NCI-H82 (cell line): ENCODE data around the gene TMEM238L.
"Not testable (repeated sequence)": the region's sequence is repeated elsewhere in the genome, so short reads cannot be mapped to it uniquely, and the experiment has no call there.

Experiments used
- DNase-seq: peaks from one replicate; lab custom pipeline; 2025; lab: John Stamatoyannopoulos, UW

Gene TMEM238L, protein sequence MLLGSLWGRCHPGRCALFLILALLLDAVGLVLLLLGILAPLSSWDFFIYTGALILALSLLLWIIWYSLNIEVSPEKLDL

DNA sequence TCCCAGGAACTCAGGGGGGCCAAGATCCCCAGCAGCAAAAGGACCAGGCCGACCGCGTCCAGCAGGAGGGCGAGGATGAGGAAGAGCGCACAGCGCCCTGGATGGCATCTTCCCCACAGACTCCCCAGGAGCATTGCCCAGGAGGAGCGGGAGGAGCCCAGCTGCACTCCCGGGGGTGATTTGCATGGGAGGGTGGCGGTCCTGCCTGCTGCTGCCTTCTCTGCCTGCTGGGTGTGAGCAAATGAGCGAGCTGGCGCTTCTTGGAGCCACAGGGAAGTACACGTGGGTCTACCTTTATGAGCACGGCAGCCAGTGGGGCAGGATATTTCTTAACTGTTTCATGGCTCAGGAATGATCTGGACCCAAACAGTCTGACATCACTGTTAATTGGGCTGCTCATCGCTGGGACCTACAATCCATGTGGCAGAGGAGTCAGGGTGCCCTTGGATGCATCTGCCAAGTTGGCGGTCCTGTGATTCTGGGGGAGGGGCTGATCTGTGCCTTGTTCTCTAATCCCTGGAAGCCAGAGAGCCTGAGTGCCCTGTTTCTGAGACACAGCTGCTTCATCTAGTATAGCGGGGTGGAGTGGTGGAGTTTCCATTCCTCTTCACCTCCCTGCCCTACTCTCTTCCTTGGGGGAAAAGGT, at the start of gene TMEM238L:
TSS of gene TMEM238L (minus strand) at position 270 of the 646 bp plus-strand sequence. CDS start at position 134, 136 bp downstream.
- DNase-seq: peak; percentile 91

DNA sequence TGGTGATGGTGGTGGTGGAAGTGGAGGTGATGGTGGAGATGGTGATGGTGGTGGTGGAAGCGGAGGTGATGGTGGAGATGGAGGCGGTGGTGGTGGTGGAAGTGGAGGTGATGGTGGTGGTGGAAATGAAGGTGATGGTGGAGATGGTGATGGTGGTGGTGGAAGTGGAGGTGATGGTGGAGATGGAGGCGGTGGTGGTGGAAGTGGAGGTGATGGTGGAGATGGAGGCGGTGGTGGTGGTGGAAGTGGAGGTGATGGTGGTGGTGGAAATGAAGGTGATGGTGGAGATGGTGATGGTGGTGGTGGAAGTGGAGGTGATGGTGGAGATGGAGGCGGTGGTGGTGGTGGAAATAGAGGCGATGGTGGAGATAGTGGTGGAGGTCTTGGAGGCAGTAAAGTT, 42.7 kb upstream of the TMEM238L start:
- DNase-seq: not testable (repeated sequence)

DNA sequence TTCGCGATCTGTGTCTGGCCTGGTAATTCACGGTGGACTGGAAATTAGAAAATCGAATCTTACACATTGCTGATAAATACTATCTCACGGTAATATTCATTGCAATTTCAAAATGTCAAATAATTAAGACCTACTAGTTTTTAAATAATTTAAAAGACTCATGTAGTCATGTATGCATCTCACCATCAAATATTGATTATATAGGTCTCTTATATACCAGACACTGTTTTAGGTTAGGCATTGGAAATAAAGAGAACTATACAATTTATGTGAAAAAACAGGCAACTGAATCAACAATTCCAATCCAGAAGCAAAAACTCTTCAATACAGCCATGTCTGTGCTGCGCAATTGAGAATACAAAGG, 41.5 kb upstream of the TMEM238L start:
- no peak for DNase-seq

DNA sequence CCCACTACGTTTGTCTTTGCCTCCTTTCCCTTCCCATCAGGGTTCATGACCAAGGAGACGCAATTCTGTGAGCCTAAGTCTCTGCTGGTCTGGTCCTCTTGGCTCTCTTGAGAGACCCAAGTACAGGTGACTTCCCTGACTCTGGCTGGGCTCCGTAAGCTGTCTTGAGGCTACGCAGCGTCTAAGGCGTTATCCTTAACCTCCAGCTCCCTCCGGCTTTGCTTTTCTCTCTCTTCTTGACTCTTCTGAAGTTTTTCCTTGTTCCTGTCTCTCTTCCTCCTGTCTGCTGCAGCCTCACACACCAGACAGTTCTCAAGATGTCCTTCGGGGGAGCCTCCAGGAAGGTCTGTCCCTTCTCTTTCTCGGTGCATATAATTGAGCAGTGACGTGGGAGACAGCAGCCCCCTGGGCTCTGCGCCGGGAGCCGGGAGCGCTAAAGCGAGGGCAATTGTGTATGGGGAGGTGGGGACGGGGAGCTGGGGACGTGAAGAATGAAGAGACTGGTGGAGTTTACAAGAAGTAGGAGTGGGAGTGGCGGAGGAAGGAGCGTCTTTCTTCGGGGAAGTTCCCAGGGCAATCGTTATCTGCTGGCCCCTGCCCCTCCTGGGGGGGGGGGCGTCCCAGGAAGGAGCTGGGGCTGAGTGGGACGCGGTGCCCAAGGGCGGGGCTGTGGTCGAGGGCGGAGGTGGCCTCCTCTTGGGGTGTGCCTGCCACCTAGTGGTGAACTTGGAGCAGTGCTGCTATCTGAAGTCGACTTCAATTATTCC, 40.9 kb upstream of the TMEM238L start:
- peak; percentile 89 for DNase-seq

DNA sequence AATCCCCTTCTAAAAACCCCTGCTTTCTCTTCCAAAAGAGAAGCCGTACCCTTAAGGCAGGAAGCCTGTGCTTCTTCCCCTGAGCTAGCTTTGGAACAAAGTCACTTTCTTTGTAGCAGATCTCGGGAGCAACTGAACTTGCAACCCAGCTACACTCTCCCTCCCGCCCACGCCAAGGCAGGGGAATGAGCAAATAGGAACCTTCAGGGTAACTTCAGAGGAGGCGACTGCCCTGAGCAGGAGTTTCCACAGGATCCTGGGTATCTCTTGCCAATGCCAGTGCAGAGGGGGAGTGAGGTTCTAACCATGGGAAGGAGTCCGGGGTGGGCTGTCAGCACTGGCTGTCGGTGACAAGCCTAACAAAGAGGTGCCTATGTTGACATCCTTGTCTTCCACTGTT, 39.9 kb upstream of the TMEM238L start:
- DNase-seq: no peak

DNA sequence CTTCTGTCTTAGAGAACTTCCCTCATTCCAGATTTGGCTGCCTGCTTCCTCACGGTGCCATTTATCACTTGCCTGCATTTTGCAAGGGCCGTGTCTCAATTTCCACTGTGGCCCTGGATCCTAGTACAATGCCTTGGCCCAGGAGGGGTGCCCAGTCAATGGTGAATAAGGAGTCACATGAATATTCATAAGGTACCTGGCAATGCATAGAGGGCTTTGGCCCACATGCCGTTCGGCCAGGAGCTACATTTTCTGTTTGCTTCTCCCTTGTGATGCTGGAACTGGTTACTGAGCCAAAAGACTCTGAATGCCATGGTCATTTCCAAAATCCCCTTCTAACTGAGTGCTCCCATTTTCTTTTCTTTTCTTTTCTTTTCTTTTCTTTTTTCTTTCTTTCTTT, 38.8 kb upstream of the TMEM238L start:
- DNase-seq: no peak

DNA sequence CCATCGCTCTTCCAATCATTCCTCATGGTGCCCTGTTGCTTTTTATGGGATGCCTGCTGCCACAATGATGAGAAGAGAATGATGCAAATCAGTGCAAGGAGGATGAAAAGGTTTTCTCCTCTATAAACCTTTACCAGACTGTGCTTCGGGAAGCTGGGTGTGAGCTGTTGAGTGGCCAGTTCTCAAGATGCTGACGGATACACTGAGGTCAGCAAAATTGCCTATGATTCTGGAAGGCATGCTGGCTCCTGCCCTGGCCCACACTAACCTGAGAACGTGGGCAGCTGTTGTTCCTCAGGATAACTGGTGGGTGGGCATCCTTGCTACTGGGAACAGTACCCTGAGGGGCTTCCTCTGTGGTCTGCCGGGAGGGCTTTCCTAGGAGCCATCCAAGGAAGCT, 34.8 kb upstream of the TMEM238L start:
- no peak for DNase-seq

DNA sequence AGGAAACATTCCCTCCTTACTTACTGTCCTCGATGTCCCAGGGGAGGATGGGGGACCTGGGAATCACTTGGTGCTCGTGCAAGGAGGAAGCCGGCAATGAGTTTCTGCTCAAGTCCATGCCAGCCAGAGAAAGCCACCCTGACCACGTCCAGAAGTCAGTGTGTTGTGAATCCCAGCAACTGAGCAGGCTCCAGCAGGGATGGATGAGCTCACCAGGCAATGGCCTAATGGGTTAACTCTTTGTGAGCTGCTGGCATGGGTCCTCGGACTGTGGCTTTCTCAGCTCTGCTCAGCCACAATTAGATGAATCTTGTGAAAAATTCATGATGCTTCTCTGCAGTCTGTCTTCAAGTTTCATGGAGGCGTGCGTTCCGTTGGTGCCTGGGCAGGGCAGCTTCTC, 34.0 kb upstream of the TMEM238L start, which contains the start of gene PIRT:
TSS of gene PIRT (minus strand) at position 167 of the 400 bp plus-strand sequence. CDS start 12,442 bp downstream, outside the sequence.
- DNase-seq: no peak

DNA sequence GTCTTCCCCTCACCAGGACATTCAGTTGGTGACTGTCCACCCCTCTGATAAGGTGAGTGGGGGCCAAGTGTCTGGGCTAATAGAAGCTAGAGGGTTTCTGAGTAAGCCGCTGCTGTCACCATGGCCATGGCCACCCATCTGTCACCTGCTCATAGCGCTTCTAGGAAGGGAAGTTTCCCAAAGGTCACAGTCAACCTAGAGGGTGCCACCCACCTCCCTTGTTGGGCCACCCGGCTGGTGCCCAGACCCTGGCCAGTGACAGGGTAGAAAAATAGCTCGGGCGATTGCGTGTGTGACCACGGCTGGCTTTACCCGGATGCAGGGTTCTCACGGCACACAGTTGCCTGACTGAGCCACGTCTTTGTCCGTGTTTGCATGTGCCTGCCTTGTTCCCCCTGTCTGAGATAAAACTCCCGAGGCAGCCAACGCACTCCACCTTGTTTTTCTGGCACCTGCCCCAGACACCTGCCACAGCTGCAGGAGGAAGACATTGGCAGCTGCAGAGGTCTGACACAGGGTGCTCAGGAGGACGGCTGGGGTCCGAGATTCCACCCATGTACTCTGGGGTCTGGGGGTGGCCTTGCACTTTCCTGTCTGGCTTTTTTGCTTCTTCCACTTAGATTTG, 33.2 kb upstream of the TMEM238L start:
- DNase-seq: no peak

DNA sequence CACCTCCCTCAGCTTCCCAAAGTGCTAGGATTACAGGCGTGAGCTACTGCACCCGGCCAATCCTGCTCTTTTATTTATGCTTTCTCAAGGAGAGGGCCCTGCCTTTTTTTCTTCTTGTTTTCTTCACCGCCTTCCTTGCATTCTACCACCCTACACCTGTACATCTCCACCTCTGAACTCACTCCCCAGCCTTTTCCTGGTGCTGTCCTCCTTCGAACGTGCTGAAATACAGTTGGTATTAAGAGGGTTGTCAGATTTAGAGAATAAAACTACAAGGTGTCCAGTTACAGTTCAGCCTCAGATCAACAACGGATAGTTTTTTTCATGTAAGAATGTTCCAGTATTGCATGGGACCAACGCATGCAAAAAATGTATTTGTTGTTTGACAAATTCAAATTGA, 32.2 kb upstream of the TMEM238L start:
- DNase-seq: no peak

DNA sequence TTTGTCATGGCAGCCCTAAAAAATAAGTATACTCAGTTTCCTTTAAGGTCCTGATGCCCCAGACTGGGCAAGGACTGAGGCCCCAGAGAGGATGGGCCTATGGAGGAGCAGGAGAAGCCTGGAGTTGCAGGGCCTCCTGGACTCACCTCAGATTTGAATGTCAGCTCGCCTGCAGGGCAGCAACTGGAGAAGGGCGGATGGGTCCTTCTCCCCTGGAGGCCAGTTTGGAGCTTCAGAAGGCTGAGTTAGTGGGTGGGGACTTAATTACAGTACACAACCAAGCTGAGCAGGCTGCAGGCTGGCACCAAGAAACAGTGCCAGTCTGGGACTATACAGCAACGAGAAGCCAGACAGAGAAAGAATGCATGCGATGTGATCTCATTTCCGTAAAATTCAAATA, 27.8 kb upstream of the TMEM238L start:
- no peak for DNase-seq

DNA sequence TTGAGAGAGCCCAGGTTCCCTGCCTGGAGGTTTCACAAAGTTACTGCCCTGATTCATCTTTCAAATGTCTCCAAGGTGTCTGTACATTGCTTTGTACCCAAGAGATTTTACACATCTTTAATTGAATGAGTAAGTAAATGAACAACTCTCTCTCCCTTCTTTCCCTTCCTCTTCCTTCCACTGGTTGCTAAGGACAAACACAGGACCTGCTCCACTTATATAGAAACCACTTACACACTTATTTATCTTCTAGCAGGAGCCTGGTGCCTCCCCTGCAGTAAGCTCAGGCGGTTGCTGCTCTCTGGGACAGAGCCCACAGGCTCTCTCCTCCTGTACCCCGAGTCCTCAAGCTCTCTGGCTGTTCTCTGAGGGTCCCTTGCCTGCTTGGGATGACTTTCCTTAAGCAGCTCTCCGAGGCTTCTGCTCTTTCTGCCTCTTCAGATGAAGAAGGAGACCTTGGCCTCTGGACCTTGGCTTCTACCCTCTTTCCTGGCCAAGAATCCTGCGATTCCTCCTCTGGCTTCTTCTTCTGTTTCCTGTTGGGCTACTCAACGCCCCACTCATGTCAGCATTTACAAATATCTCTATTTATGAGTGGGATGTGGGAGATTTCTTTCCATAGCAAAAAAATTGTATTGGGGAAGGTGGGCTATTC, 24.1 kb upstream of the TMEM238L start:
- no peak for DNase-seq

DNA sequence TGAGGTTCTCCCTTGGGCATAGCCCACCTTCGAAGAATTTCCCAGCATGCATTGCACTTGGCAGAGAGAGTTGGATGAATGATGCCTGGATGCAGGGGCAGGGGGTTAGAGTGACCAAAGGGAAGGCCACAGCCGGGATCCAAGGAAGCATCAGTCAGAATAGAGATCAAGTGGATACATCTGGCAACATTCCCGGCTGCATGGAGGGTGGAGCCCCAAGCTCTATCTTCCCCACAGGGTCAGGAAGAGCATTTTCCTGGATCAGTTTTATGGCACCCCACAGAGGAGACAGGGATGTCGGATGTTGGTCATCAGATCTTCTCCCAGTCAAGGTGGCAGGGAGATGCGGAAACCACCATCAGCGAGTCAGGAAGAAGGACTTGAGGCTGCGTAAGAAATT, 21.0 kb upstream of the TMEM238L start:
- no peak for DNase-seq

DNA sequence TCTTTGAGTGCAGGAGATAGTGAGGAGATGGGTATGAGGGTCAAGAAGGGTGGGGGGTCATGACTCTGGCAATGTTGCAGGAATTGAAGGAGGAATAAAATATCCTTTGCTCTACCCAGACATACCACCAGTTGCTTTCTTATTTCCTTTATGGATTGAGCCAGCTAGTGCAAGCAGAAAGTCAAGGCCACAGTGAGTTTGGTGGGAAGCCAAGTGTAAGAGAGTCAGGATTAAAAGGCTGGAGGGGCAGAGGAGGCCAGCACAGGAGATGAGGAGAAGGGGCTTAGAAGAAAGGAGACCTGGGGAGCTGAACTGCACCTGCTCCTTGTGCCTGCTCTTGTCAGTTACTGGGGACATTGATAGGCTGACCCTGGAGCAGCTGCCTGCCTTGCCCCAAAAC, 17.9 kb upstream of the TMEM238L start:
- no peak for DNase-seq

DNA sequence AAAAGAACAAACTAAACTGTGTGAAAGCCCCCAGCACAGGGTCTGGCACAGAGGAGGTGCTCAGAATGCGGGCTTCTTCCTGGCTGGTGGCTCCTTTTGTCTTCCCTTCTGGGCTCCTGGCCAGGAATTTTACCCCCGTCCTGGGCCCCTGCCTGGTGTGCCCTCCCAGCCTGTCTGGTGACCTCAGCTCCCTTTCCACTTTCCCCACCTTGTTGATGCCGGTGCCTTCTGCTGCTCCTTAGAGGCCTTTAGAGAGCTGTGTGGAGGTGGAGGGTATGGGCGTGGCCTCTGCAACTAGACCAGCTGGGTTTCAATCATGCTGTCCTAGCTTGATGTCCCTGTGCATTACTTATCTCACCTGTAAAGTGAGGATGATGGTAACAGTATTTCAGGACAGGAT, 17.2 kb upstream of the TMEM238L start:
- DNase-seq: peak; percentile 86

DNA sequence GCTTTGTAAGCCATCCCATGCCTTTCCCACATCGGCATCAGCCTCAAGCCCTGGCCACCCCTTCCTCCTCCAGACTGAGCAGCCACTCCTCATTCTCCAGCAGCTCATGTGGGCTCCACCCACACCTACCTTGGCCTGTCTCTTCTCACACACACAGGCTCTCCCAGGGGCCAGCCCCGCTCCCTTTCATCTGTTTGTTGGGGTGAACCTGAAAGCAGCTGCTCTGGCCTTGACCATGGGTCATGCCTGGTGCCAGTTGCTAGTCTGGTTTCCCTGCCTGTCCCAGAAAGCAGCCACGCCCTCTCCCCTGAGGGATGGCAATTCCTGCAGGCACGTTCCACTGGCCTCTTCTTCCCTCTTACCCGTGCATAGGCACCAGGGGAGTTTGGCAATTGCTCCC, 11.4 kb upstream of the TMEM238L start:
- no peak for DNase-seq

DNA sequence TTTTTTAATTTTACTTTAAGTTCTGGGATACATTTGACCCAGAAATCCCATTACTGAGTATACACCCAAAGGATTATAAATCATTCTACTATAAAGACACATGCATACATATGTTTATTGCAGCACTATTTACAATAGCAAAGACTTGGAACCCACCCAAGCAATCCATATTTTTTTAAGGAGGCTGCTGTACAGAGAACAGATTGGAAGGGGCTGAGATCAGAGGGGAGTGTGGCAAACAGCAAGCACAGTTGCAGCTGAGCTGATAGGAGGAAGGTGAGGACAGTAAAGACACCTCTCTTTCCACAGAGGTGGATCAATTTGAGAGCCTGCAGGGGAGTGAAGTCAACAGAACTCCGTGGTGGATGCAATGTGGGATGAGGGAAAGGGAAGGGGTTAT, 10.2 kb upstream of the TMEM238L start:
- no peak for DNase-seq

DNA sequence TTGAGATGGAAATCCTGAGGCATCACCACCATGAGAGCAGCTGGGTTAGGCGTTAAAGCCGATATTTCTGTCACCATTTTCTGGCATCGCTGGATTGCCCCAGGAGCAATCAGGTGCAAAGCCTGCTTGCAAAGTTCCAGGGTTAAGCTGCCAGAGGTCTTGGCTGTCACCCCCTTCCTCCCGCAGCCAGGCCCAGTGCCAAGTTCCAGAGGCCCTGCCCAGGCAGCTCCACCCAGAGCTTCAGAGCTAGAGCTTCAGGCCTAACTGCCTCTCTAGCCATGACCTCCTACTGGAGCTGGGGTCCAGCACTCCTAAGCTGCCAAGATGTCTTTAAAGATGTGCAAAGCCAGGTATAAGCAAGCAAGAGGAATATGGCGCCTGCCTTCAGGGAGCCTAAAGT, 8.8 kb upstream of the TMEM238L start:
- DNase-seq: no peak

DNA sequence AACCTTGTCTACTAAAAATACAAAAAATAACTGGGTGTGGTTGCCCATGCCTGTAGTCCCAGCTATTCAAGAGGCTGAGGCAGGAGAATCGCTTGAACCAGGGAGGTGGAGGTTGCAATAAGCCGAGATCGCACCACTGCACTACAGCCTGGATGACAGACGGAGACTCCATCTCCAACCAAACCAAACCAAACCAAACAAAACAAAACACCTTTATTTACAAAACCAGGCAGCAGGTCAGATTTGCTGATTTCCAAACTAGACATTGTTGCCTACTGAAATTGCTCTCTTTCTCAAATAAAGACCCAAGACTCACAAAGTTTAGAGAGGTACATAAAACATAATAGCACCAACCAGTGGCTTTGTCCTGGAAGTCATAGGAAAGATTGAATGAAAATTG, 5.7 kb upstream of the TMEM238L start:
- no peak for DNase-seq

DNA sequence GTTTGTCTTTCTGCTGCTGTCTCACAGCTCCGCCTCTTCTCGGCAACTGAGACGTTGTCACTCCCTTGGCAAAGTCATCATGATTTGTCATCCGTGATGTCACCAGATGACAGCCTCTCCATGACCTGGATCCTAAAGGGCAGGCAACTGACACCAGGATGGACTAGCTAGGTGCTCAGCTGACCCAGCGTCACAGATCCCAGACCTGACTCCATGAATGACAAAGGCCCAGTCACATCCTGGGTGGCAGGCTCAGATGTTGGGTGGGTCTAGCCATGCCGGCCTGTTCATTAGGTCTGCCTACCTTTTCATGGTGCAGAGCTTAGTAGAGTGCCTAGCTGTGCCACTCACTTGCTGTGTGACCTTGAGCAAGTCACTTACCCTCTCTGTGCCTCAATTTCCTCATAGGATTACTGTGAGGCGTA, 3.8 kb upstream of the TMEM238L start:
- no peak for DNase-seq

DNA sequence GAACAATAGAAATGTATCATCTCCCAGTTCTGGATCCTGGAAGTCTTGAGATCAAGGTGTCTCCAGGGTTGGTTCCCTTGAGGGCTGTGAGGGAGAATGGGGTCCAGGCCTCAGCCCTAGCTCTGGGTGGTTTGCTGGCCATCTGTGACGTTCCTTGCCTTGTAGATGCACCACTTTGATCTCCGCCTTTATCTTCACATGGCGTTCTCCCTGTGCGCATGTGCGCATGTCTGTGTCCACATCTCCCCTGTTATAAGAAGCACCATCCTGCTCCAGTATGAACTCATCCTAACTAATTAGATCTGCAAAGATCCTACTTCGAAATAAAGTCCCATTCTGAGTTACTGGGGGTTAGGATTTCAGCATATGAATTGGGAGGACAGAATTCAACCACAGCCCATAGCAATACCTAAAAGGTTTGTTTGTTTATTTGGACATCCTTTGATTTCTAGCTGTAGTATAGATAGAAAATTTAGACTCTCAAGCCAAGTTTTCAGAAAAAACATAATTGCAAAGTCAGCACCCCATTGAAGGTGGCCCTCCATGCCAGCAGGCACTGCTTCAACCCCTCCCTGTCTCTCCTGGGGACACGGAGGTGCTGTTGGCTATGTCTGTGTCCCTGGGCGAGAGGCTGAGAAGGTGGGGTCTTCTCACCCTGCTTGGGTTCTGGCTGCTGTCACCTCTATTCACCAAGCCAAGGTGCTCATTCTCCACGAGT, 2.8 kb upstream of the TMEM238L start:
- no peak for DNase-seq

DNA sequence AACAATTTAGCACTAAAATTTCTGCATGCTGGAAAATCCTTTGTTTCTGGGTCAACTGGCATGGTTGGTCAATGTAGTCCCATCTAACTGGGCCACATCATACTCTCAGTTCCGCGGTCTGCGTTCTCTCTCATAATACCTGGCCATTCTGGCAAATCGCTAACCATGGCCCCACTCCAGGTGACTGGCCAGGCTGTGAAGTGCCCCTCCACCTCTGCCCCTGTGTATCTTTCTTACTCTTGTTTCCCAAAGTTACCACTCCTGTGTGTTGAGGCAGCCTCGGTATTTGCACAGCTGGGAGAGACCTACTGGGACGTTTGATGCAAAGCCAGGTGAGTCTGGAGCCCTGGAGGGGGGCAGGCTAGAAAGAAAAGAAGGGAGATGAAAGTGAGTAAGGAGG, 2.0 kb upstream of the TMEM238L start:
- no peak for DNase-seq
